ENCODE measurements around the gene WDR18.

DNA sequence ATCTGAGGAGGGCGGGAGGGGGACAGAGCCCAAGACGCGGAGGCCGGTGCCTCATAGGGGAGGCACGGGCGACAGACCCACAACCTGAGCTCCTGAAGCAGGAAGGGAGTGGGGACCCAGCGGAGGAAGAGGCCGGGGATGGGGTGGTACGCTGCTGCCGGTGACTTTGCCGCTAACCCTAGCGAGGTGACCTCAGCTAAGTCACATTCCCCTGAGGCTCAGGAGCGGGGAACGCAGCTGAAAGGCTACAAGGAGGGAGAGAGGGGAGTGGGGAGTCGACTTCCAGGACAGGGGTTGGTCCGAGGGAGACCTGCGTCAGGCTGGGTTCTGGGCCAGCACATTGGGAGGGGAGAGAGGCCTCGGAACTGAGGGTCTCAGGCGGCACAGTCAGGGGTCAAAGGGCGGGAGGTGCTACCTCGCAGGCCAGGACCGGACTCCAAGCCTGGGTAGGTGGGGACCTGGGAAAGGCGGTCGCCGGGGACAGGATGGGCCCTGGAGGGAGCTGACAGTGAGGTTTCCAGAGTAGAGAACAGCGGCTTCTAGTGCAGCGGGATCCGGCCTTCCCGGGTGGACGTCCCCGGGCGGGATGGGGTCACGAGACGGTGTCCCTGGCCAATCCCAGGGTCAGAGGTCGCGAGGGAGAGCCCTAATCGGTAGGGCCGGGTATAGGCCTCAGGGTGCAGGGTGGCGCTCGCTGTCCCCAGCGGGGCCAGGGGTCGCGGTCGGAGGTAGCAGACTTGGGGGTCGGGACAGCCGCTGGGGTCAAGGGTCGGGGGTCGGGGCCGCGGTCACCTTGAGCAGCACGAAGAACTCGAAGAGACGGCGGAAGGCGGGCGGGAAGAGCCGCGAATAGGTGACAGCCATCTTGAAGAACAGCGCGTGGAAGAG is 36.1 kb downstream of the WDR18 start:
- no peak for TF ChIP-seq GATA2 (IDR thresholded peaks at IDR 0.05; ENCODE audit: low read depth, low read length)
- TF ChIP-seq GATA3 (IDR thresholded peaks at IDR 0.05; ENCODE audit: low read depth, low read length), result no peak

All from SH-SY5Y (cell line).